ENCODE measurements around the gene ZNF629. TPM values are rescaled to one million over a fixed set of nuclear protein-coding genes. Genes with fewer than 3 reads are reported as not detected.

Gene ZNF629
- total and polyA plus RNA-seq, 2 experiments from 2014 or later = 4.1 to 20.3 TPM

- TF ChIP-seq REST (IDR thresholded peaks at IDR 0.05; ENCODE audit: unreplicated experiment) (no peak), STAT1 (IDR thresholded peaks at IDR 0.05; ENCODE audit: unreplicated experiment) (no peak), ZNF331 (CRISPR knock-in tag; IDR thresholded peaks at IDR 0.05; ENCODE audit: low read depth) (no peak), JUNB (IDR thresholded peaks at IDR 0.05; ENCODE audit: unreplicated experiment) (no peak), CTCF (conservative IDR thresholded peaks at IDR 0.05; ENCODE audit: low read depth in 2 of 2) (no peak), POLR2AphosphoS5 (IDR thresholded peaks at IDR 0.05; ENCODE audit: low read depth) (no peak)
Measured at GRCh38 chr16:30743716-30744115, 43.3 kb downstream of the ZNF629 start (continued).

GRCh38 chr16:30741461-30741914 is 45.5 kb downstream of the ZNF629 start:
- H2AFZ ChIP-seq = no peak overlapping the region
- peaks cover 8% of the 10 kb centered on the region for H3K27me3 Mint-ChIP-seq (ENCODE audit: insufficient read depth, low read depth, poor library complexity)
- no peaks in the 10 kb centered on the region for H3K27me3 ChIP-seq (ENCODE audit: insufficient read depth)
- peaks cover 9% of the 10 kb centered on the region for H4K20me1 ChIP-seq (replicated peaks; ENCODE audit: insufficient read depth)
- peak; percentile 53 for ATAC-seq
- H3K4me2 ChIP-seq = no peak overlapping the region
- no peaks in the 10 kb centered on the region for H3K9me3 Mint-ChIP-seq
- DNase-seq (ENCODE audit: low spot score) = peak; percentile 60
- H3K9me2 ChIP-seq (ENCODE audit: insufficient read depth) = no peaks in the 10 kb centered on the region
- peaks cover 18% of the 10 kb centered on the region for H3K4me1 Mint-ChIP-seq
- H3K4me1 ChIP-seq (ENCODE audit: insufficient read depth) = peaks cover 3% of the 10 kb centered on the region
- H3K36me3 ChIP-seq (ENCODE audit: insufficient read depth) = peaks cover 8% of the 10 kb centered on the region; the same call in 1 of the 2 replicates
- H3K27ac ChIP-seq (ENCODE audit: low read depth) = 0 out of 2 replicates have a peak overlapping the region, but pooled peaks have one; percentile 45
- H3K36me3 Mint-ChIP-seq (ENCODE audit: low read depth) = peaks cover 49% of the 10 kb centered on the region
- no peak overlapping the region for H3K4me3 Mint-ChIP-seq
- no peak overlapping the region for H3K4me3 ChIP-seq
- H3K27ac Mint-ChIP-seq = peak overlapping the region; percentile 57
- H3K79me2 ChIP-seq (replicated peaks; ENCODE audit: insufficient read depth) = no peaks in the 10 kb centered on the region
- 0 out of 2 replicates have a peak, but pooled peaks cover 4% of the 10 kb centered on the region for H3F3A ChIP-seq (replicated peaks; ENCODE audit: low read depth)
- TF ChIP-seq JUNB (IDR thresholded peaks at IDR 0.05; ENCODE audit: unreplicated experiment) (no peak), ZNF331 (CRISPR knock-in tag; IDR thresholded peaks at IDR 0.05; ENCODE audit: low read depth) (no peak), STAT1 (IDR thresholded peaks at IDR 0.05; ENCODE audit: unreplicated experiment) (no peak), ZNF114 (CRISPR knock-in tag; IDR thresholded peaks at IDR 0.05) (no peak), EZH2 (IDR thresholded peaks at IDR 0.05; ENCODE audit: low read depth, unreplicated experiment) (no peak), REST (IDR thresholded peaks at IDR 0.05; ENCODE audit: unreplicated experiment) (no peak), CREB1 (CRISPR knock-in tag; IDR thresholded peaks at IDR 0.05; ENCODE audit: low read depth) (no peak)
